ENCODE data around the gene LTBP2. TPM values are rescaled to one million over a fixed set of nuclear protein-coding genes. Genes with fewer than 3 reads are reported as not detected.

LTBP2 gene
- total and polyA plus RNA-seq, 7 donors, result 0.46 to 71.2 (median 12.1) TPM

- Histone ChIP-seq H3K9me3 (no peaks in the 10 kb centered on the region), H3K36me3 (no peaks in the 10 kb centered on the region), H3K4me1 (no peaks in the 10 kb centered on the region), H3K27me3 (no peaks in the 10 kb centered on the region), H3K27ac (no peak overlapping the region), H3K4me3 (no peak overlapping the region)
- no peak for TF ChIP-seq POLR2AphosphoS5 (IDR thresholded peaks at IDR 0.05)
- DNase-seq, result no peak
- 95 to 96% methylated on average over 10 of the region's 10 CpGs for WGBS, 2 donors
- intact Hi-C loops (cut with DNase I), result no loop called here
Measured at GRCh38 chr14:74532246-74532645, 79.8 kb downstream of the LTBP2 start.

GRCh38 chr14:74531467-74531866 is 80.6 kb downstream of the LTBP2 start:
- Histone ChIP-seq H3K27ac (no peak overlapping the region), H3K4me3 (no peak overlapping the region), H3K36me3 (no peaks in the 10 kb centered on the region), H3K27me3 (no peaks in the 10 kb centered on the region), H3K9me3 (no peaks in the 10 kb centered on the region), H3K4me1 (no peaks in the 10 kb centered on the region)
- TF ChIP-seq CTCF (IDR thresholded peaks at IDR 0.05), result no peak
- no peak for TF ChIP-seq POLR2AphosphoS5 (IDR thresholded peaks at IDR 0.05)
- no peak for TF ChIP-seq POLR2A (IDR thresholded peaks at IDR 0.05)
- no peak for TF ChIP-seq EP300 (IDR thresholded peaks at IDR 0.05)
- WGBS, 2 donors, result 27 to 57% methylated on average over 5 of the region's 5 CpGs
- DNase-seq, result no peak
- intact Hi-C loops (cut with DNase I), result no loop called here

GRCh38 chr14:74531006-74531405 is 81.0 kb downstream of the LTBP2 start:
- Histone ChIP-seq H3K36me3 (no peaks in the 10 kb centered on the region), H3K27me3 (no peaks in the 10 kb centered on the region), H3K27ac (no peak overlapping the region), H3K4me3 (no peak overlapping the region), H3K4me1 (no peaks in the 10 kb centered on the region), H3K9me3 (no peaks in the 10 kb centered on the region)
- DNase-seq, result no peak
- intact Hi-C loops (cut with DNase I), result no loop called here
- 83 to 85% methylated on average over 3 of the region's 3 CpGs for WGBS, 2 donors
- no peak for TF ChIP-seq CTCF (IDR thresholded peaks at IDR 0.05)
- TF ChIP-seq POLR2AphosphoS5 (IDR thresholded peaks at IDR 0.05), result no peak
- TF ChIP-seq EP300 (IDR thresholded peaks at IDR 0.05), result no peak
- TF ChIP-seq POLR2A (IDR thresholded peaks at IDR 0.05), result no peak

GRCh38 chr14:74528886-74529285 is 83.2 kb downstream of the LTBP2 start:
- no peaks in the 10 kb centered on the region for H3K36me3 ChIP-seq
- H3K27ac ChIP-seq, result no peak overlapping the region
- WGBS, 2 donors, result 85 to 93% methylated on average over 10 of the region's 10 CpGs
- H3K4me3 ChIP-seq, result no peak overlapping the region
- intact Hi-C loops (cut with DNase I), result no loop called here
- H3K27me3 ChIP-seq, result no peaks in the 10 kb centered on the region
- no peaks in the 10 kb centered on the region for H3K4me1 ChIP-seq
- TF ChIP-seq POLR2A (IDR thresholded peaks at IDR 0.05), result no peak
- TF ChIP-seq CTCF (IDR thresholded peaks at IDR 0.05), result no peak
- TF ChIP-seq EP300 (IDR thresholded peaks at IDR 0.05), result no peak
- no peak for TF ChIP-seq POLR2AphosphoS5 (IDR thresholded peaks at IDR 0.05)
- no peak for DNase-seq
- H3K9me3 ChIP-seq, result no peaks in the 10 kb centered on the region

- Histone ChIP-seq H3K4me3 (no peak overlapping the region), H3K36me3 (no peaks in the 10 kb centered on the region), H3K4me1 (no peaks in the 10 kb centered on the region), H3K27ac (no peak overlapping the region), H3K9me3 (no peaks in the 10 kb centered on the region), H3K27me3 (no peaks in the 10 kb centered on the region)
- intact Hi-C loops (cut with DNase I), result no loop called here
- DNase-seq, result no peak
- TF ChIP-seq EP300 (IDR thresholded peaks at IDR 0.05), result no peak
- no peak for TF ChIP-seq POLR2A (IDR thresholded peaks at IDR 0.05)
- no peak for TF ChIP-seq CTCF (IDR thresholded peaks at IDR 0.05)
- 91 to 94% methylated on average over 14 of the region's 14 CpGs for WGBS, 2 donors
Measured at GRCh38 chr14:74528406-74528805, 83.6 kb downstream of the LTBP2 start.

All from sigmoid colon (tissue), 7 donors.